GM18951 (cell line): ENCODE data around the gene TMEM51.
"Not testable (repeated sequence)": the region's sequence is repeated elsewhere in the genome, so short reads cannot be mapped to it uniquely, and the experiment has no call there.

Experiments used
- POLR2A ChIP-seq: IDR thresholded peaks from 4 replicates; pipeline ENCODE4 v1.6.1; 2011; ENCODE audit warnings: mild to moderate bottlenecking; ENCODE audit not compliant: insufficient read length, insufficient read depth; ENCODE audit errors: extremely low read depth
- in situ Hi-C: fragments of 300-500 bp; cut with MboI; formaldehyde crosslinking; loops from one replicate; pipeline ENCODE4 v1.12.0; 2022; ENCODE audit warnings: low sequenced_read_pairs, mixed read lengths, inconsistent platforms; ENCODE audit not compliant: unreplicated experiment

Gene TMEM51

GRCh38 chr1:15172405-15173259 is 19.1 kb downstream of the TMEM51 start:
- in situ Hi-C loops = no loop called here
- TF ChIP-seq POLR2A = no peak

GRCh38 chr1:15173863-15174614 is 20.5 kb downstream of the TMEM51 start:
- in situ Hi-C loops = no loop called here
- TF ChIP-seq POLR2A = no peak

DNA sequence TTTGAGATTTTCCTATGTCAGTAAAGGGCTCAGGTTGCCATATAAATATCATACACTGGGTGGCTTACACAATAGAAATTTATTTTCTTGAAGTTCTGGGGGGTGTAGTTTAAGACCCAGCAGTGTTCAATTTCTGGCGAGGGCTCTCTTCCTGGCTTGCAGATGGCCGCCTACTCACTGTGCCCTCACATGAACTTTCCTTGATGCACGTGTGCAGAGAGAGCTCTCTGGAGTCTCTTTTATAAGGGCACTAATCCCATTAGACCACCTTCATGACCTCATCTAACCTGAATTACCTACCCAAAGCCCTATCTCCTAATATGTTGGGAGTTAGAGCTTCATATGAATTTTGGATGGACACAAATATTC is 21.1 kb downstream of the TMEM51 start:
- in situ Hi-C loops = no loop called here
- TF ChIP-seq POLR2A = no peak

GRCh38 chr1:15175324-15176094 is 22.0 kb downstream of the TMEM51 start:
- in situ Hi-C loops = not testable (repeated sequence)

- no peak for TF ChIP-seq POLR2A
- in situ Hi-C loops = no loop called here
Measured at GRCh38 chr1:15176120-15176519, 22.6 kb downstream of the TMEM51 start.

DNA sequence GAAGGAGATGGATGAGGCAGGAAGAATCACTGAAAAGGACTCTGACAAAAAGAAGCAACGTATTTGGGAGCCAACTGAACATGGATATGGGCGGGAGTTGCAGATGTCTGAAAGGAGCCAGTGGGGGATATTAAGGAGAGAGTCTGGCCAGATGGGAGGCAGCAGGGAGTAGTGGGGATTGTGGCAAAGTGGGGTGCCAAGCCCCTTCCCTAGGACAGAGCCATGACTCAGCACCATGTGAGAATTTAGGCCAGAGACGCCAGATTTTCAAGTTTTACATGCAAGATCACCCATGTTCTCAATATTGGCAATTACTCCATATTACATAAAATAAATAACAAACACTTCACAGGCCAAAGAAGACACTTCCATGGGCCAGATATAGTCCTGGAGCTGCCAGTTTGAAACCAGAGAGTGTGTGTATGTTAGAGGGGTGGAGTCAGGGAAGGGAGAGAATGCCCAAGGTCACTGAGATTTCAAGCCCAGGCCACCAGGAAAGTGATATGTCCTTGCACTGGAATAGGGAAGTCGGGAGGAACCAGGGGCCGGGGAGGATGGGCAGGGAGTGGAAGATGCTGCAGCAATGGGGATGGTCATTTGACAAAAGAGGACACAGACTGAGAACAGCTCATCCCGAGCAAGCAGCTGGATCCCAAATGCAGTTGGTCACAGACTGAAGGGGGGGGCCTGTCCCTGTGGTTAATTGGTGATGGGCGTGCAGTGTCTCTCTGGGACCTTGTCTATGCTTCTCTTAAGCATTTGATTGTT is 23.5 kb downstream of the TMEM51 start:
- no peak for TF ChIP-seq POLR2A
- in situ Hi-C loops = no loop called here

DNA sequence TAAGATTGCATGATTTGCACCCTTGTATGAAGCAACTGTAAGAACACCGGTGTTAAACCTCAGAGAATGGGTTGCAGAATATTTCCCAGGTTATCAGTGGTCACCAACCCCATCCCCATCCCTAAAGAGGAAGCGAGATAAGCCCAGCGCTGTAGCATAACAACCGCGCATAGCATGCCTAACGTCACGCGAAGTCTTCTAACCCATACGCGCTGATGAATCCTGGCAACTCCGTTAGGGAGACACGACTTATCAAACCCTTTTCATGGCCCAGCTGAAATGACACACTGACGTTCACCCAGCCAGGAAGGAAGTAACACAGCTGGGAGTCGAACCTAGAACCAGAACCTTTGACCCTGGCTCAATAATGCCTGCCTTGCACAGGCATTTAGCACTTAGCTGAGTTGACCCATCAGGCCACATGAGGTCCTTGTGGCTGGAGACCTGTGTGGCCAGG is 24.2 kb downstream of the TMEM51 start:
- TF ChIP-seq POLR2A = no peak
- in situ Hi-C loops = no loop called here

DNA sequence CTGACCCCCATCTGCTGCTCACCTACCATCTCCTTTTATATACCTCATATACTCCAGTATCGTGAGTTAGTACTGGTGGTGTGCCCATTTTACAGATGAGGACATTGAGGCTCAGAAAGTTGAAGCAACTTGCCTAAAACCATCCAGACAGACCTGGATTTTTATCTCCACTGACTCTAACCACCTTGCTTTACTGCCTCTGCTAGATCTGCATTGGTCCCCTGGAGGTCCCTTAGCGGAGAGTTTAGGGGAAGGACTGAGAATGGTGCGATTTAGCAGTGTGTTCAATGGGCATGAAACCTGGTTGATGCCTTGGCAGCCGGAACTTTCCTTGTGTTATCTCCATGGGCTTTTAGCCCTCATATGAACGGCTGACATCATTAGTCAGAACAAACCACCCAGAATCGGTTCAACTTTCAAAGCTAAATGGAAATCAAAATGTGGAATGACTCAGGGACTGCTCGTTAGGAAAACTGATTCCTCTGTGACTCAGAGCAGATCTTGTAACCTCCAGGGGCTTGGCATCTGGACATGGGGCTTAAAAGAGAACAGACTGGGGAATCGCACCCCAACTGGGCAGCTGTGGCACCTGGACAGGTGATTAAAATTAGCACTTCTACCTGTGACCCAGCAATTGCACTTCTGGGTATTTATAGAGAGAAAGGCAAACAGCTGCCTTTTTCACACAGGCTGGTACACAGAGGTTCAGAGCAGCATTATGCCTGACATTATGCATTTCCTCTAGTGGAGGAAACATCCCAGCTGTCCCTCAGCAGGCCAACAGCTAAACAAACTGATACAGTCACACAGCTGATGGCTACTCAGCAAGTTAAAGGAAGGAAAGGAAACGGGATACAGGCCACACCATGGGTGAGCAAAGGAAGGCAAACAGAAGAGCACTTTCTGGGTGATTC is 25.3 kb downstream of the TMEM51 start:
- in situ Hi-C loops = no loop called here
- no peak for TF ChIP-seq POLR2A

DNA sequence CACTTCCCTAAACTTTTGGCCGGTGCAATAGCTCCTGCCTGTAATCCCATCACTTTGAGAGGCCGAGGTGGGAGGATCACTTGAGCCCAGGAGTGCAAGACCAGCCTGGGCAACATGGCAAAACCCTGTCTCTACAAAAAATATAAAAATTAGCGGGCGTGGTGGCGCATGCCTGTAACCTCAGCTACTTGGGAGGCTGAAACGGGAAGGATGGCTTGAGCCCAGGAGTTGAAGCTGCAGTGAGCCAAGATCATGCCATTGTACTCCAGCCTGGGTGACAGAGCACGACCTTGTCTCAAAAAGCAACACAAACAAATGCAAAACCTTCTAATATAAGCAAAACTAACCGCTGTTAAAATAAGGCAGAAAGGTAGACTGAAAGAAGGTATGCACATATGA is 25.9 kb downstream of the TMEM51 start:
- no peak for TF ChIP-seq POLR2A
- in situ Hi-C loops = no loop called here

DNA sequence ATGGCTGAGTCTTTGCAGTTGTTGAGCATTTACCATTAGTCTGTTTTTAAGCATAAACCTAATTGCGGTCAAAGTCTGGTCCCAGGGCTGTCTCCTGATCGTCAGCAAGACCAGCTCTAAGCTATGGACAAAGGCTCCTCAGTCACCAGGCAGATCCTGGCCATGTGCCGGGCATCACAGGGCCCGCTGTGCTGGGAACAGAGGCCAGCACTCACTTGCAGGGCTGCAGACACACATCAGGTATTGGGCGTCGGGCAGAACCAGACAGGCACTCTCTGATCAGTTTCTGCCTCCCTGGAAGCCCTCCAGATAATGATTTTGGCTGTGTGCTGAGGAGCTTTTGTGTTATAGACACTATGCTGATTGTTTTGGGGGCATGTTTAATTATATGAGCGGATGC is 26.6 kb downstream of the TMEM51 start:
- in situ Hi-C loops = no loop called here
- TF ChIP-seq POLR2A = no peak

GRCh38 chr1:15180945-15181523 is 27.5 kb downstream of the TMEM51 start:
- TF ChIP-seq POLR2A = no peak

More at GRCh38 chr1:15180945-15181523, 27.5 kb downstream of the TMEM51 start:
- in situ Hi-C loops = no loop called here
